DOHH2 (cell line): Measurements from ENCODE around the gene PAK1.

ENCODE experiments used
- H3F3A ChIP-seq: fragments of 200-600 bp; sonication (generic), shearing (Covaris generic); 2 replicates; pipeline ENCODE4 v1.6.0; 2016; ENCODE audit warnings: antibody characterized with exemption, mild to moderate bottlenecking; ENCODE audit not compliant: control insufficient read depth, insufficient read depth
- H3K27ac ChIP-seq: fragments of 200-600 bp; sonication (generic); 2 replicates; pipeline ENCODE4 v1.5.1; 2014; ENCODE audit warnings: low read depth, mild to moderate bottlenecking, low read length, moderate library complexity
- H3K27me3 ChIP-seq: fragments of 200-600 bp; sonication (generic); 2 replicates; pipeline ENCODE4 v1.6.1; 2014; ENCODE audit warnings: mild to moderate bottlenecking, low read length, mixed read lengths; ENCODE audit not compliant: control insufficient read depth
- H3K36me3 ChIP-seq: fragments of 200-600 bp; sonication (generic); 2 replicates; pipeline ENCODE4 v1.6.1; 2014; ENCODE audit warnings: mild to moderate bottlenecking, low read length, moderate library complexity, mixed read lengths; ENCODE audit not compliant: control insufficient read depth
- H3K4me1 ChIP-seq: fragments of 200-600 bp; sonication (generic); 2 replicates; pipeline ENCODE4 v1.6.1; 2014; ENCODE audit warnings: mild to moderate bottlenecking, low read length, mixed read lengths; ENCODE audit not compliant: control insufficient read depth
- H3K4me2 ChIP-seq: fragments of 200-600 bp; sonication (generic); 2 replicates; pipeline ENCODE4 v1.6.0; 2014; ENCODE audit warnings: mild to moderate bottlenecking, low read length, moderate library complexity
- H3K4me3 ChIP-seq: fragments of 200-600 bp; sonication (generic); 2 replicates; pipeline ENCODE4 v1.5.1; 2014; ENCODE audit warnings: mild to moderate bottlenecking, low read length, mixed read lengths
- H3K79me2 ChIP-seq: fragments of 200-600 bp; sonication (generic); 2 replicates; pipeline ENCODE4 v1.6.1; 2014; ENCODE audit warnings: mild to moderate bottlenecking, low read length, mixed read lengths; ENCODE audit not compliant: control insufficient read depth
- H3K9me2 ChIP-seq: fragments of 200-600 bp; sonication (generic); replicated peaks from 2 replicates; pipeline ENCODE4 v1.6.1; 2014; ENCODE audit warnings: mild to moderate bottlenecking, low read length, mixed read lengths; ENCODE audit not compliant: control insufficient read depth
- H3K9me3 ChIP-seq: fragments of 200-600 bp; sonication (generic); 2 replicates; pipeline ENCODE4 v1.6.1; 2014; ENCODE audit warnings: antibody characterized with exemption, low read length, mixed read lengths; ENCODE audit not compliant: control insufficient read depth, insufficient read depth
- H4K20me1 ChIP-seq: fragments of 200-600 bp; sonication (generic); 2 replicates; pipeline ENCODE4 v1.6.0; 2014; ENCODE audit warnings: low read depth, mild to moderate bottlenecking, antibody characterized with exemption, low read length, moderate library complexity; ENCODE audit not compliant: control insufficient read depth, insufficient read depth
- EZH2phosphoT487 ChIP-seq: fragments of 200-600 bp; sonication (generic); IDR thresholded peaks from 2 replicates; pipeline ENCODE4 v1.6.1; 2017; ENCODE audit warnings: borderline replicate concordance, mild to moderate bottlenecking, antibody characterized with exemption, low read length, moderate library complexity, mixed read lengths
- TF ChIP-seq, protein P1 (sequence below): fragments of 200-600 bp; sonication (generic); IDR thresholded peaks from one replicate; pipeline ENCODE4 v1.5.1; 2014; ENCODE audit warnings: antibody characterized with exemption, mild to moderate bottlenecking, low read depth, low read length; ENCODE audit not compliant: poor library complexity, severe bottlenecking

Gene PAK1

DNA sequence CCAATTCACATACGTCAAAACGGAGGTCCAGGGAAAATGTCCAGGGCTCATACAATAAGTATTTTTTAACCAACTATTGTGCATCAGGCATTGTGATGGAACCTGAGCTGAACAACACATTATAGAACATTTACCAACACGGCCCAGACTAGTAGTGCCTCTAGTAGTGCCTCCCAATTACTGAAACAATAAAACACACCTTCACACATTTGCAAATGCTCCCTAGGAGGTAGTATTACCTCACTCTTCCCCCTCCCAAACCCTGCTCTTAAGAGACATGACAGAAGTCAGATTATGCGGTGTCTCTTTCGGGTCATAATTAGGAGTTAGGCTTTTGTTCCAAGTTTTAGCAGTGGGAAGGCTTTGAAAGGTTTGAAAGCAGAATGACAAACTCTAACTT is 61.1 kb downstream of the PAK1 start:
- no peak overlapping the region for H3K4me3 ChIP-seq

DNA sequence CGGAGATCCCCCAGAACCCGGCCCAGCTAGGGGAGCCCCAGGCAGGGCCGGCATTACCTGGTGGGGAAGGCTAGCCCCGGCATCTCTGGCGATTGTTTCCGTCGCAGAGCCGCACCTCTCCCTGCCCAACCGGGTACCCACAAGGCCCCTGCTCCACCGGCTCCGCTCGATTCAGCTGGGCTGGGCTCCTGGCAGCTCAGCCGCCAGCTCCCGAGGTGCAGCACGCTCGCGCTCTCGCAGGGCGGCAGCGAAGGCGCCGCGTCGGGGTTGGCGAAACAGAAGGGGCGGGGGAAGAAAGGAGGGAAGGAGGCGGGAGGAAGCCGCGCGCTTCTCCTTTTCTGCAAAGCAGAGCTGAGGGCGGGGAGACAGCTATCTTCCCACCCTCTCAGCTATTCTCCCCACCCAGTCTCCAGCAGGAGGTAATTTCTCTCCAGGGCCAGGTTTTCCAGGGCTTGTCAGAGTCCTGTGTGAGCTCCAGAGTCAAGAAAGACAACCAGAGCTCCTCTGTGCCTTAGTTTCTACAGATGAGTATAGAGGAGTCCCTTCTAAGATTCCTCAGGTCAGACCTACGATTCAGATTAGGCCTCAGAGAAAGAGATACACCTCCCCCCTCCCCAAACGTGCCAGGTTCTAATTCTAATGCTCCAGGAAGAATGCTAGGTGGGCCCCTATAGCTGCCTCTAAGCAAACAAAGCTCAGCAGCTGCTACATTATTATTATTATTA is 62.0 kb downstream of the PAK1 start:
- Histone ChIP-seq H3K27me3 (no peaks in the 10 kb centered on the region), H3K79me2 (peaks cover 15% of the 10 kb centered on the region), H3K9me3 (no peaks in the 10 kb centered on the region), H3K27ac (no peak overlapping the region), H3K36me3 (no peaks in the 10 kb centered on the region), H3K4me2 (peak overlapping the region; percentile 97), H3K4me1 (peaks cover 25% of the 10 kb centered on the region), H3K4me3 (peak overlapping the region; percentile 84), H3K9me2 (no peaks in the 10 kb centered on the region), H4K20me1 (no peaks in the 10 kb centered on the region), H3F3A (no peaks in the 10 kb centered on the region)
- TF ChIP-seq, protein P1, sequence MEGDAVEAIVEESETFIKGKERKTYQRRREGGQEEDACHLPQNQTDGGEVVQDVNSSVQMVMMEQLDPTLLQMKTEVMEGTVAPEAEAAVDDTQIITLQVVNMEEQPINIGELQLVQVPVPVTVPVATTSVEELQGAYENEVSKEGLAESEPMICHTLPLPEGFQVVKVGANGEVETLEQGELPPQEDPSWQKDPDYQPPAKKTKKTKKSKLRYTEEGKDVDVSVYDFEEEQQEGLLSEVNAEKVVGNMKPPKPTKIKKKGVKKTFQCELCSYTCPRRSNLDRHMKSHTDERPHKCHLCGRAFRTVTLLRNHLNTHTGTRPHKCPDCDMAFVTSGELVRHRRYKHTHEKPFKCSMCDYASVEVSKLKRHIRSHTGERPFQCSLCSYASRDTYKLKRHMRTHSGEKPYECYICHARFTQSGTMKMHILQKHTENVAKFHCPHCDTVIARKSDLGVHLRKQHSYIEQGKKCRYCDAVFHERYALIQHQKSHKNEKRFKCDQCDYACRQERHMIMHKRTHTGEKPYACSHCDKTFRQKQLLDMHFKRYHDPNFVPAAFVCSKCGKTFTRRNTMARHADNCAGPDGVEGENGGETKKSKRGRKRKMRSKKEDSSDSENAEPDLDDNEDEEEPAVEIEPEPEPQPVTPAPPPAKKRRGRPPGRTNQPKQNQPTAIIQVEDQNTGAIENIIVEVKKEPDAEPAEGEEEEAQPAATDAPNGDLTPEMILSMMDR = no peak
- TF ChIP-seq EZH2phosphoT487 = no peak

More for the DNA sequence above, 61.1 kb downstream of the PAK1 start:
- TF ChIP-seq, protein P1 = no peak
- TF ChIP-seq EZH2phosphoT487 = no peak
- no peak overlapping the region for H3K4me2 ChIP-seq
- H3K27me3 ChIP-seq = no peaks in the 10 kb centered on the region
- H3K4me1 ChIP-seq = peaks cover 25% of the 10 kb centered on the region
- H3K27ac ChIP-seq = no peak overlapping the region
- H4K20me1 ChIP-seq = no peaks in the 10 kb centered on the region
- no peaks in the 10 kb centered on the region for H3K36me3 ChIP-seq
- no peaks in the 10 kb centered on the region for H3F3A ChIP-seq
- no peaks in the 10 kb centered on the region for H3K9me2 ChIP-seq
- peaks cover 15% of the 10 kb centered on the region for H3K79me2 ChIP-seq
- no peaks in the 10 kb centered on the region for H3K9me3 ChIP-seq

DNA sequence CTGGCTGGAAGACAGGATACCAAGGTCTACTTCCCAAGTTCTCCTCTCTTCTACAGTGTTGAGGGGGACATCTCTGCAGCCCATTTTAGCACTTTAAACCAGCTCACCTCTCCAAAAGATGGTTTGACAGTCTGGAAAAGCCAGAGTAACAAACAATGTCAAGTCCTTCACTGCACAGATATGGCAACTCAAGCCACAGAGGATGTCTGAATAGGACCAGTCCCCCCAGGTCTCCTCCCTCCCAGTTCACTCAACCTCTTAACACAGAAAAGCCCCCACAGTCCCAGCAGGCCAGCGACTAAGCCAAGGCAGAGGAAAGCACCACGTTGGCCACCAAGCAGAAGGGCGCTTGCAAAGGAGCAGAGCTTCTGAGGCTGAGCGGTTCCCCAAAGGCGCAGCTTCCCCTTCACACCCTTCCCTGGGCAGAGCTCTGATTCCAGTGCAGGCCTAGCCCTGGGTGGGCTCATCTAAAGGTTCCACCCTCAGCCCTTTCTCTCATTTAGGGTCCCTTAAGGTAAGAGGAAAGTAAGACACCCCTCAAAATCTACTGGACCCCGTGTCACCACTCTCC is 62.7 kb downstream of the PAK1 start:
- H3K27ac ChIP-seq = no peak overlapping the region
- H3K27me3 ChIP-seq = no peaks in the 10 kb centered on the region
- H3K36me3 ChIP-seq = no peaks in the 10 kb centered on the region
- H3K4me3 ChIP-seq = peak overlapping the region; percentile 84
- no peaks in the 10 kb centered on the region for H4K20me1 ChIP-seq
- peak overlapping the region; percentile 97 for H3K4me2 ChIP-seq
- H3F3A ChIP-seq = no peaks in the 10 kb centered on the region
- TF ChIP-seq, protein P1 = no peak
- TF ChIP-seq EZH2phosphoT487 = no peak
- H3K9me2 ChIP-seq = no peaks in the 10 kb centered on the region
- peaks cover 15% of the 10 kb centered on the region for H3K79me2 ChIP-seq
- peaks cover 25% of the 10 kb centered on the region for H3K4me1 ChIP-seq
- H3K9me3 ChIP-seq = no peaks in the 10 kb centered on the region
